ENCODE data around the gene PSD2.

PSD2 gene

DNA sequence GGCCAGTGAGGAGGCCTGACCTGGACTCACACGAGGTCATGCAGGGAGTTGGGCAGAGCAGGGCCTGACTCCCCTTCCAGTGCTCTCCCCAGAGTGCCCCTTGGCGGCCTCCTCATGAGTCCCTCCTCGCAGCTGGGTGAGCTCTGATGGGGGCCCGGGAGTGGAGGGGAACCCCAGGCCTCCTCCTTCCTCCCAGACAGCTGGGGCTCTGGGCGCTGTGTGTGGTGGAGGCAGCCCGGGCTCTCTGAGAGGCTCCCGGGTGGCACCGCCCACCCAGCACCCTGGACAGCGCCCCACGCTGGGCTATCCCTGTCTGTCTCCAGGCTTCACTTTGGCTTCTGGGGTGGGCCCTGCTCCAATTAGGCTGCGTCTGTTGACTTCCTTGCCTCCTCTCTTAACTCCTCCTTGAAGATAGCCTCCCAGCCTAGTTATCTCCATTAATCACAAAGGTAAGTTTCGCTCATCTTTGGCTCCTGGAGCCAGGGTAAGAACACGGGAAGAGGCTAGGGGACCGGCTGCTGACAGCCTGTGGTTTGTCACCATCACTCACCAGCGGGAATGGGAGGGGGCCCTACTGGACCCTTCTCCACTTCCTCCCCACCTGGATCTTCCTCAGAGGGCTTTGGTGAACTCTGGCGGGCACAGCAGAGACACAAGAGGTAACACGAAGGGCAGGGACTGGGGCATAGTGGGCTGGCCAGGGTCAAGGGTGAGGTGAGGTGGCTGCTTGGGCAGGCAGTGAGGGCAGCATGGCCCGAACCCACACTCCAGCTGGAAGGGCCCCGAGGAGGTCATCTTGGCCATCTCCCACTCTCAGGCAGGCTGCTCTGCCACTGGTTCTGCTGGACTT lies 13.1 kb downstream of the PSD2 start:
- Histone ChIP-seq H3K9ac (ENCODE audit: low read length) (no peak overlapping the region), H3K4me3 (ENCODE audit: low read length) (no peak overlapping the region), H3K27me3 (ENCODE audit: low read depth, low read length) (peaks cover 2% of the 10 kb centered on the region; the same call in 1 of the 2 replicates), H3K36me3 (replicated peaks; ENCODE audit: low read depth, low read length) (no peaks in the 10 kb centered on the region), H3K27ac (ENCODE audit: low read length) (no peak overlapping the region), H3K9me3 (ENCODE audit: insufficient read depth, low read length) (no peaks in the 10 kb centered on the region), H3K79me2 (ENCODE audit: low read length) (no peaks in the 10 kb centered on the region), H3K4me1 (ENCODE audit: low read length) (no peaks in the 10 kb centered on the region), H4K20me1 (ENCODE audit: insufficient read depth, low read length) (no peaks in the 10 kb centered on the region), H3K4me2 (ENCODE audit: low read length) (no peak overlapping the region), H2AFZ (ENCODE audit: low read depth, low read length) (no peak overlapping the region)
- TF ChIP-seq EZH2phosphoT487 (IDR thresholded peaks at IDR 0.05; ENCODE audit: low read depth) (no peak), CTCF (IDR thresholded peaks at IDR 0.05; ENCODE audit: low read depth, low read length) (no peak)

DNA sequence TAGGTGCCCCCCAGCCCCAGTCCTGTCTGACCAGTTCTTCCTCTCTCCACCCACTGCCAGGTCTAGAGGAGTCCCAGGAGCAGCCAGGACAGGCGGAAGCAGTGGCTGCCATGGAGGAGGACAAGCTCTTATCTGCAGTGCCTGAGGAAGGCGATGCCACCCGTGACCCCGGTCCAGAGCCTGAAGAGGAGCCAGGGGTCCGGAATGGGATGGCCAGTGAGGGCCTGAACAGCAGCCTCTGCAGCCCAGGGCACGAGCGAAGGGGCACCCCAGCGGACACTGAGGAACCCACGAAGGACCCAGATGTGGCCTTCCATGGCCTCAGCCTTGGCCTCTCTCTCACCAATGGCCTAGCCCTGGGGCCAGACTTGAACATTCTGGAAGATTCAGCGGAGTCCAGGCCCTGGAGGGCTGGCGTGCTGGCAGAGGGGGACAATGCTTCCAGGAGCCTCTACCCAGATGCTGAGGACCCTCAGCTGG lies 13.8 kb downstream of the PSD2 start:
- H3K9ac ChIP-seq (ENCODE audit: low read length), result no peak overlapping the region
- peaks cover 2% of the 10 kb centered on the region; the same call in 1 of the 2 replicates for H3K27me3 ChIP-seq (ENCODE audit: low read depth, low read length)
- no peak overlapping the region for H3K27ac ChIP-seq (ENCODE audit: low read length)
- H3K9me3 ChIP-seq (ENCODE audit: insufficient read depth, low read length), result no peaks in the 10 kb centered on the region
- TF ChIP-seq EZH2phosphoT487 (IDR thresholded peaks at IDR 0.05; ENCODE audit: low read depth) (no peak), CTCF (IDR thresholded peaks at IDR 0.05; ENCODE audit: low read depth, low read length) (no peak)
- no peak overlapping the region for H2AFZ ChIP-seq (ENCODE audit: low read depth, low read length)
- no peak overlapping the region for H3K4me2 ChIP-seq (ENCODE audit: low read length)
- H3K79me2 ChIP-seq (ENCODE audit: low read length), result no peaks in the 10 kb centered on the region
- H3K4me1 ChIP-seq (ENCODE audit: low read length), result no peaks in the 10 kb centered on the region
- H3K36me3 ChIP-seq (replicated peaks; ENCODE audit: low read depth, low read length), result no peaks in the 10 kb centered on the region
- H3K4me3 ChIP-seq (ENCODE audit: low read length), result no peak overlapping the region
- H4K20me1 ChIP-seq (ENCODE audit: insufficient read depth, low read length), result no peaks in the 10 kb centered on the region

GRCh38 chr5:139810341-139811273 lies 15.0 kb downstream of the PSD2 start:
- Histone ChIP-seq H3K36me3 (replicated peaks; ENCODE audit: low read depth, low read length) (no peaks in the 10 kb centered on the region), H3K79me2 (ENCODE audit: low read length) (no peaks in the 10 kb centered on the region), H3K4me2 (ENCODE audit: low read length) (no peak overlapping the region), H3K27ac (ENCODE audit: low read length) (no peak overlapping the region), H3K4me1 (ENCODE audit: low read length) (no peaks in the 10 kb centered on the region), H3K4me3 (ENCODE audit: low read length) (no peak overlapping the region), H3K9me3 (ENCODE audit: insufficient read depth, low read length) (no peaks in the 10 kb centered on the region), H3K27me3 (ENCODE audit: low read depth, low read length) (peaks cover 2% of the 10 kb centered on the region; the same call in 1 of the 2 replicates), H3K9ac (ENCODE audit: low read length) (no peak overlapping the region), H2AFZ (ENCODE audit: low read depth, low read length) (no peak overlapping the region), H4K20me1 (ENCODE audit: insufficient read depth, low read length) (no peaks in the 10 kb centered on the region)
- TF ChIP-seq CTCF (IDR thresholded peaks at IDR 0.05; ENCODE audit: low read depth, low read length), result no peak
- no peak for TF ChIP-seq EZH2phosphoT487 (IDR thresholded peaks at IDR 0.05; ENCODE audit: low read depth)

GRCh38 chr5:139811274-139811607 lies 15.6 kb downstream of the PSD2 start:
- H4K20me1 ChIP-seq (ENCODE audit: insufficient read depth, low read length), result no peaks in the 10 kb centered on the region
- H3K36me3 ChIP-seq (replicated peaks; ENCODE audit: low read depth, low read length), result no peaks in the 10 kb centered on the region
- H3K4me2 ChIP-seq (ENCODE audit: low read length), result no peak overlapping the region
- H3K79me2 ChIP-seq (ENCODE audit: low read length), result no peaks in the 10 kb centered on the region
- no peaks in the 10 kb centered on the region for H3K9me3 ChIP-seq (ENCODE audit: insufficient read depth, low read length)
- TF ChIP-seq CTCF (IDR thresholded peaks at IDR 0.05; ENCODE audit: low read depth, low read length) (no peak), EZH2phosphoT487 (IDR thresholded peaks at IDR 0.05; ENCODE audit: low read depth) (no peak)
- H3K27ac ChIP-seq (ENCODE audit: low read length), result no peak overlapping the region
- no peak overlapping the region for H3K4me3 ChIP-seq (ENCODE audit: low read length)
- H2AFZ ChIP-seq (ENCODE audit: low read depth, low read length), result no peak overlapping the region
- H3K4me1 ChIP-seq (ENCODE audit: low read length), result no peaks in the 10 kb centered on the region
- peaks cover 2% of the 10 kb centered on the region for H3K27me3 ChIP-seq (ENCODE audit: low read depth, low read length)
- H3K9ac ChIP-seq (ENCODE audit: low read length), result no peak overlapping the region

Data from OCI-LY3 (cell line).